ENCODE results near the gene CLCN1.
"Not testable (repeated sequence)": the region's sequence is repeated elsewhere in the genome, so short reads cannot be mapped to it uniquely, and the experiment has no call there.

CLCN1 gene

DNA sequence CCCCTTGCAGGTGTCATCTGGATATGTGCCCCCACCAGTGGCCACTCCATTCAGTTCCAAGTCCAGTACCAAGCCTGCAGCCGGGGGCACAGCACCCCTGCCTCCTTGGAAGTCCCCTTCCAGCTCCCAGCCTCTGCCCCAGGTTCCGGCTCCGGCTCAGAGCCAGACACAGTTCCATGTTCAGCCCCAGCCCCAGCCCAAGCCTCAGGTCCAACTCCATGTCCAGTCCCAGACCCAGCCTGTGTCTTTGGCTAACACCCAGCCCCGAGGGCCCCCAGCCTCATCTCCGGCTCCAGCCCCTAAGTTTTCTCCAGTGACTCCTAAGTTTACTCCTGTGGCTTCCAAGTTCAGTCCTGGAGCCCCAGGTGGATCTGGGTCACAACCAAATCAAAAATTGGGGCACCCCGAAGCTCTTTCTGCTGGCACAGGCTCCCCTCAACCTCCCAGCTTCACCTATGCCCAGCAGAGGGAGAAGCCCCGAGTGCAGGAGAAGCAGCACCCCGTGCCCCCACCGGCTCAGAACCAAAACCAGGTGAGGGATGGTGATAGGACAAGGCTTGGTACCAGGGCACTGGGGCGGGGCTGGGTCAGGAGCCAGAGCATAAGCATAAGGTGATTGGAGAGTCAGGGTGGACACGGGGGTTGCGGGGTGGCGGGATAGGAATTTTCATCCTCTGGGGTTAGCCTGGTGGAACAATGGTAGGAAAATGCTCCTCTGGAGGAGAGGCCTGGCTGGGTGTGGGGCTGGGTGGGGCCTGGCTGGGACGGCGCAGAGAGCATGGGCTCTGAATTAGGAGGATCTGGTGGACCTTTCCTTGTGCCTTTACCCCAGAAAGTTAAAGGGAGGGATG, 67.1 kb downstream of the CLCN1 start:
- in situ Hi-C loops (cut with HindIII; ENCODE audit: low sequenced_read_pairs): no loop called here

DNA sequence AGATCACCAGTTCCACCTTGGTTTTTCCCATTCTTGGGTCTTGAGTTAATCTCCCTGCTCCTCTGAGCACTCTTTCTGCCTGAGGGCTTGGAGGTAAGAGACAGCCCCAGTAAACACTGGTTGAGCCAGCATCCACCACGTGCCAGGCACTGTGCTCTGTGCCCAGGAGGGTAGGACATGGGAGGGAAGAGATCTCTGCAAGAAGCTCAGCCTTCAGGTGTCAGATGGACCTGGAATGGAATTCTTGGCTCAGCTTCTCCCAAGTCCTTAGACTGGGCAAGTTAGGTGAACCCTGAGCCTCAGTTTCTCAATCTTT, 67.7 kb downstream of the CLCN1 start:
- in situ Hi-C loops (cut with HindIII; ENCODE audit: low sequenced_read_pairs): no loop called here

DNA sequence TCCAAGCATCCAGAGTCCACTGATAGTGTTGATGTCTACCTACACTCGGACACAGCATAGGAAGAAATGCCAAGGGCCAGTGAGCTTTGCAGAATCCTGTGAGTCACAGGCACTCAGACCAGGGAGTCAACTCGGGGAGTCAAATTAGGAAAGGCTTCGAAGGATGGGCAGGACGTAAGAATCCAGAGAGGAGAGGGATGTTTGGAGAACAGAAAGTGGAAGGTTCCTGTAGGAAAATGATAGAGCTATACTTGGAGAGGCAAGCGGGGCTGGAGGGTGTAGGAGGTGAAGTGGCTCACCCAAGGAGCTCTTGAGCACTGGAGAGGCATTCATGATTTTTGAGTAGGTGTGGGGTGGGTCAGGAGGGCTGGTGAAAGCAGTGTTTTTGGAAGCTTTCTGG, 68.2 kb downstream of the CLCN1 start:
- in situ Hi-C loops (cut with HindIII; ENCODE audit: low sequenced_read_pairs): no loop called here

DNA sequence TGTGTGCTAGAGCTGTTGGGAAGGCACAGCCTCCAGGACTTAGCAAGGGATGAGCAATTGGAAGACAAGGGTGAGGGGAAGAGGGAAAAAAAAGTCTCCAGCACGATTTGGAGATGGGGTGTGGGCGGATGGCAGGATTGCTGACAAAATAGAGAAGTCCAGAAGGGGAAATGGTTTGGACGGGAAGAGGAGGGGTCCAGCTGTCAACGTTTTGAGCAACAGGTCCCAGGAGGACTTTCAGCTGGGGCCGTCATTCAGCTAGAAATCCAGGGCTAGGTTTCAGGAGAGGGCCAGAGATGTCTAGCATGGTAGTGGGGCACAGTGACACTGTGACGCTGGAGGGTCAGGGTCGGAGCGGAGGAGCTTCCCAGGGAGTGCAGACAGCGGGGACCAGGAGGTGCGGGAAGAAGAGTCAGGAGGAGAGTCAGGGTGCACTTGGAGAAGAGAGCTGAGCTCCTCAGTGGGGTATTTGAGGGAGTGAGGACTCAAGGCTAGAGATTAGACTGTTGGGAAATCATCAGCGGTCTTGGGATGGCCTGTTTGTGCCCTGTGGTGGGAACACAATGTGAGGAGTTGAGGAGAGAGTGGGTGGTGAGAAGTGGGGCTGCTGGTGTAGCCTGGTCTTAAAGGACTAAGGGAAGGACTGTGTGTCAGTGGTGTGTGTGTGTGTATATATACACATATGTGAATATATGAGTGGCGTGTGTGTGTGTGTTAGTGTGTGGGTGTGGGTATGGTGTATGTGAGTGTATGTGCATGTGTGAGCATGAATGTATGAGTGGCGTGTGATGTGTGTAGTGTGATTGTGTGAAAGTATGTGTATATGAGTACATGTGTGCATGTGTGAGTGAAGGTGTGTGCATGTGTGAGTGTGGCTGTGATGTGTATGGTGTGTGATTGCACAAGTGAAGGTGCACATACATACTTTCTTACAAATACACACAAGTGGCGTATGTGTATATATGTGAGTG, 69.0 kb downstream of the CLCN1 start:
- in situ Hi-C loops (cut with HindIII; ENCODE audit: low sequenced_read_pairs): loop anchor here (5.0 kb wide), 1 partner anchor 63 kb away; no protein-coding TSS in a partner anchor

DNA sequence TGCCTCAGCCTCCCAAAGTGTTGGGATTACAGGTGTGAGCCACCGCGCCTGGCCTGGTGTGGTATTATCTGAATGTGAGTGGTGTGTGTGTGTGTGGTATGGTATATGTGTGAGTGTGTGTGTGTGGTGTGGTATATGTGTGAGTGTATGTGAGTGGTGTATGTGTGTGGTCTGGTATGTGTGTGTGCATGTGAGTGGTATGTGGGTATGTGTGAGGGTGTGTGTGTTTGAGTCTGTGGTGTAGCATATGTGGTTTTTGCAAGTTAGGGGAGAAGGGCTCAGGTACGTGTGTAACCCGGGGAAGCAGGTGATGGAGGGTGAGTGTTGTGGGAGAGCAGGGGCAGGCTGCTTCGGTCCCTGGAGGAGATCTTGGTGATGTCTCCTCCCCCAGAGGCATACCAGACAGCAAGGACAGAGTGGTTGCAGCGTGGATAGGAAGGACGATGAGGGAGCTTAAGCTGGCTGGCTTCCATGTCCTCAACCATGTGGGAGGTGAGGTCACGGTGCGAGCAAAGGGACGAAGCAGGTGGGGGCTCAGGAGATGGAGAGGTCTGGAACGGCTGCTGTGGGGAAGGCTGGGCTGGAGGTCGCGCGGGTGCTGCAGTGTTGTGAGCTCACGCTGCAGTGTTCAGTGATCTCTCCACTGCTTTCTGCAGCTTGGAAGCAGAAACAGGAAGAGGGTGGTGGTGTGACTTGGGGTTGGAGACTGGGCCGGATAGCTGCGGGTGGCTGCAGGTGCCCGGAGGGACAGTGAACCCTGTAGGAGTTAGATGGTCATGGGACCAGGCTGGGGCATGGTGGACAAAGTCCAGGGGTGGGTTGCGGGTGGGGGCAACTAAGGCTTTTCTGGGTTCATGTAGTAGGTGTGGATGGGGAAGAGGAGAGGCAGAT, 70.2 kb downstream of the CLCN1 start:
- in situ Hi-C loops (cut with HindIII; ENCODE audit: low sequenced_read_pairs): loop anchor here (5.0 kb wide), 1 partner anchor 64 kb away; no protein-coding TSS in a partner anchor

DNA sequence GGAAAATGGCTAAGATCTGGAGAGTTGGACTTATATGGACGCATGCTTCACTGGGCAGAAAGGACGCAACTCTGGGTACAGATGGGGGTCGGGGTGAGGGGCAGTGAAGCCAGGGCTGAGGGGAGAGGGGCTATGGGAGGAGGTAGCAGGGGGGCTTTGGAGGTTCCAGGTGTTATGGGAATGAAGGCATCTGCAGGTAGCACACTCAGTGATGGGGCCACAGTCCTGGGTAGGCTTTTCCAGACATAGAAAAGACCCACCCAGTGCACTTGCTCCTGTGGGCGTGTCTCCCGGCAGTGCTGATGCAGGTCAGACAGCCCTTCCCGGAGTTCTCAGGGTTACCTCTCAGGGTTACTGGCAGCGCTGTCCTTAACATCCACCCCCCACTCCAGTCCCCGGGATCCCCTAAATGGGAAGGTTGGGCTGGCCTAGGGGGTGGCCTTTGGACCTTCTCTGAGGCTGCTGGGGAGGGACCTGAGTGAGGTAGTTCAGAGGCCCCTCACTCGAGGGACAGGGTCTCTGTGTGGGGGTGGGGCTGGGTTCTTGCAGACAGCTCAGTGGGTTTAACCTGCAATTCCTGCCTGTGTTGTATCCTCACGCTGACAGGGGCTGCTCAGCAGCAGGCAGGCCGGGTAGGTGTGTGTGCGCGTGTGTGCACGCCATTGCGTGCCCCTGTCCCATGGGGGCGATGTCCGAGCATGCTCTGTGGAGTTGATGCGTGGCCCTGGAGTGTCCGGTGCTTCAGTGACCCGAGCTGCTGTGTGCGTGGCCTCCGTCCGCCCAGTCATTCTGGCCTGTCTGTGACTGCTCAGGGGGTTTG, 71.5 kb downstream of the CLCN1 start:
- in situ Hi-C loops (cut with HindIII; ENCODE audit: low sequenced_read_pairs): loop anchor here (5.0 kb wide), 1 partner anchor 65 kb away; no protein-coding TSS in a partner anchor

DNA sequence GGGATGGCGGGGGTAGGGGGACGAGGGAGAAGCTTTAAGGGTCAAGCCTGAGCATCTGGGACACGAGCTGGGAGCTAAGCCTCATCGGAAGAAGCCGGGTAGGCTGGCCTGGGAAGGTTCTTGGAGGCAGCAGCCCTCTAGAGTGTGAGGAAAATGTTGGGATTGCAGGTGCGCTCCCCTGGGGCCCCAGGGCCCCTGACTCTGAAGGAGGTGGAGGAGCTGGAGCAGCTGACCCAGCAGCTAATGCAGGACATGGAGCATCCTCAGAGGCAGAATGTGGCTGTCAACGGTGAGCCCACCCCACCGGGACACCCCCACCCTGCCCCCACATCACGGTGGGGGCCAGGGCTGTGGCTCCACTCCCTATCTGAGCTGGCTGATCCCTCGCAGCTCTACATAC, 72.1 kb downstream of the CLCN1 start:
- in situ Hi-C loops (cut with HindIII; ENCODE audit: low sequenced_read_pairs): loop anchor here (5.0 kb wide), 1 partner anchor 66 kb away; no protein-coding TSS in a partner anchor

DNA sequence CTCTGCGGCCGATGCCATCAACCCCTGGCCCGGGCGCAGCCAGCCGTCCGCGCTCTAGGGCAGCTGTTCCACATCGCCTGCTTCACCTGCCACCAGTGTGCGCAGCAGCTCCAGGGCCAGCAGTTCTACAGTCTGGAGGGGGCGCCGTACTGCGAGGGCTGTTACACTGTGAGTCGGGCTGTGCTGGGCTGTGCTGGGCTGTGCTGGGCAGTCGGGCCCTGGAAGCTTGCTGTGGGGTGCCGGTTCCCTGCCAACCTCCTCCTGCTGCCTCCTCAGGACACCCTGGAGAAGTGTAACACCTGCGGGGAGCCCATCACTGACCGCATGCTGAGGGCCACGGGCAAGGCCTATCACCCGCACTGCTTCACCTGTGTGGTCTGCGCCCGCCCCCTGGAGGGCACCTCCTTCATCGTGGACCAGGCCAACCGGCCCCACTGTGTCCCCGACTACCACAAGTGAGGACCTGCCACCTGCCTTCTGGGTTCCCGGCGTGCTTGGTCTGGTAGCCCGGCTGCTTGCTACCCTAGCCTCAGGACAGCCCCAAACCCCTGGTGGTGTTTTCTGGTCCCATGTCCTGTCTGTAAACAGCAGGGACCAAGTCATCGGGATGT, 72.7 kb downstream of the CLCN1 start:
- in situ Hi-C loops (cut with HindIII; ENCODE audit: low sequenced_read_pairs): loop anchor here (5.0 kb wide), 1 partner anchor 66 kb away; no protein-coding TSS in a partner anchor

DNA sequence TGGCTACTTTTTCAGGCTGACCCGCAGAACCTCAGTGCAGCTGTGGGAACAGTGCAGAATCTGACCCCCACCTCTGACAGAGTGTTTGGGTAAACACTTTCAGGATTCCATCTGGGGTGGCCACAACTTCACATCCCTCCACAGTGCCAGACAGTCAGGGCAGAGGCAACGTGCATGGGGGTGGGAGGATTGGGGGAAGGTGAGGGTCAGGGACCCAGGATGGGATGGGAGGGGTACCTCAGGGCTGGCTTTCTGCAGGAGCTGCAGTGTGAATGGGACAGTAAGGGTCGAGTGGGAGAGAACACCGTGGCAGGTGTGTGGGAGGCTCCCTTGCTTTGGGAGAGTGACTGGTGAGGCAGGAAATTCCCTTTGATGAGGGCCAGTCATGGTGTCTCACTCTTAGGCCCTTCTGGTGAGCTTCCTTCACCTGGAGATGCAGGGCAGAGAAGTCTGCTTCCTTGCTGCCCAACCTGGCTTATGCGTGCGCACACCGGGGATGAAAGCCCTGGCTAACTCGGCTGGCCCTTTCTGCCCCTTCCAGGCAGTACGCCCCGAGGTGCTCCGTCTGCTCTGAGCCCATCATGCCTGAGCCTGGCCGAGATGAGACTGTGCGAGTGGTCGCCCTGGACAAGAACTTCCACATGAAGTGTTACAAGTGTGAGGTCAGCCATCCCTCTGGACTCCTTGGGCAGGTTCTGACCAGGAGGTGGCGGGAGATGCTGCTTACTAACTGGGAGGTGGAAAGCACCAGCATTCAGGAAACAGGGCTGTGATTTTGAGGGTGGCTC, 73.6 kb downstream of the CLCN1 start:
- in situ Hi-C loops (cut with HindIII; ENCODE audit: low sequenced_read_pairs): loop anchor here (5.0 kb wide), 1 partner anchor 67 kb away; no protein-coding TSS in a partner anchor

DNA sequence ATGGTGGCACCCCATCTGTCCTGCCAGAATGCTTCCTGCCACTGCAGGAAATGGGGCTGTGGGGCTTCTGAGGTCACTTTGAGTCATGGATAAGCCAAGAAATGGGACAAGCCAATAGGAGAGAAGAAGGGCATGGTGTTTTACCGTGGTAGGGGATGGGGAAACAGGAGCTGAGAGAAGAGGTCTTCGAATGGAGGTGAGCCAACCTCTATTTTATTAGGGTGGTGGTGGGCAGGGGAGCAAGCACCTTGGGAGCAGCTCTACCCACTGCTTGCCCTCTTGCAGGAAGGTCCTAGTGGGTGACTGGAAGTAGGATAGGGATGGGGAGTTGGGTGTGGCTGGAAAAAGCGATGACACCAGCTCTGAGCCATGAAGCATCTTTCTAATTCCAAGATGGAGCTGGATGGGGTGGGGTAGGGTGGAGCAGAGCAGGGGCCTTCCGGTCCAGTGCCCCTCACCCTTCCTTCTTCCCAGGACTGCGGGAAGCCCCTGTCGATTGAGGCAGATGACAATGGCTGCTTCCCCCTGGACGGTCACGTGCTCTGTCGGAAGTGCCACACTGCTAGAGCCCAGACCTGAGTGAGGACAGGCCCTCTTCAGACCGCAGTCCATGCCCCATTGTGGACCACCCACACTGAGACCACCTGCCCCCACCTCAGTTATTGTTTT, 74.3 kb downstream of the CLCN1 start:
- in situ Hi-C loops (cut with HindIII; ENCODE audit: low sequenced_read_pairs): no loop called here

DNA sequence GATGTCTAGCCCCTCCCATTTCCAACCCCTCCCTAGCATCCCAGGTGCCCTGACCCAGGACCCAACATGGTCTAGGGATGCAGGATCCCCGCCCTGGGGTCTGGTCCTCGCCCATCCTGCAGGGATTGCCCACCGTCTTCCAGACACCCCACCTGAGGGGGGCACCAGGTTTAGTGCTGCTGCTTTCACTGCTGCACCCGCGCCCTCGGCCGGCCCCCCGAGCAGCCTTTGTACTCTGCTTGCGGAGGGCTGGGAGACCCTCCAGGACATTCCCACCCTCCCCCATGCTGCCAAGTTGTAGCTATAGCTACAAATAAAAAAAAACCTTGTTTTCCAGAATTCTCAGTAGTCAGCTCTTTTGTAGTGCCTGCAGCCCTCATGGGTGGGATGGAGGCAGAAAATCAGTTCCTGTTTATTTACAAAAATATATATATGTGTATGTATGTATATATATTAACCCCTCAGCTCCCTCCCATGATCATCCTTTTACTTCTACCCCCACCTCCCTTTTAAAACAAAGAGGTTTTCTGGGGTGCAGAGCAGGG, 74.9 kb downstream of the CLCN1 start:
- in situ Hi-C loops (cut with HindIII; ENCODE audit: low sequenced_read_pairs): no loop called here

DNA sequence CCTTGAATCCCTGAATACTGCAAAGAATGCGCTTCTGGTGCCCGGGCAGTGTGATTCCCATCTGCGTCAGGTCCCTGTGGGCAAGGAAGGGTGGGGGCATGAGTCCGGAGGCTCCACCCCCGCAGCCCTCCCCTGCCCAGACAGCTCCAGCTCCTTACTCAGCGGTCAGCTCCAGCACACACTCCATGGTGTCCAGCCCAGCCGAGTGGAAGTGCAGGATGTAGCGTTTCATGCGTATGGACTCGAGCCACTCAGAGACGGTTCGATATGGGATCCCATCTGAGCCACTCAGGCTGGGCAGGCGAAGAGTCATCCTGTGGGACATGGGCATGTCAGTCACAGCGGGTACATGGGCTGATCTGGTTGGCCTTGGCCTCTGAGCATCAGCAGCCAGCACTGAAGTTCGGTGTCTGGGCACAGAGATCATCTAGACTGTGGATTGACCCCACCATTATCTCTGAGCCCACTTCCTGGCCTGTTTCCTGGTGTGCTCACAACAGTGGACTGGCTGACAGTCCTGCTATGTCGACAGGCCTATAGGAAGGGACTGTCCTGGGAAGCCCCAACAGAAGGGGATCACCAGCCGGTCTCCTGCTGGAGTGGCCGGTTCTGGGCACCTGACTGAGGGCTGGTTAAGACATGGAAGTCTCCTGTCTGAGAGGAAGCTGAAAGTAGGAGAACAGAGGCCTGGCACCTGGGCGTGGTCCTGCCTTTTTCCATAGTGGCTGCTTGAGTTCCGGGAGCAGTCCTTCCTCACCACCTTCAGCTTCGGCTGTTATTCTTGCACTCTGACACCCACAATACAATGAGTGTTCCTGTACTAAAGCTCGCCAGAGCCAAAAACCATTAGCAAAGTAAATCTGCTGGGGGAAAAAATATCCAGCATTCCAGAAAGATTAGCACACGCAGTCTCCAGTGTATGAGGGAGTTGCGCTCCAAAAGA, 75.8 kb downstream of the CLCN1 start:
- in situ Hi-C loops (cut with HindIII; ENCODE audit: low sequenced_read_pairs): no loop called here

DNA sequence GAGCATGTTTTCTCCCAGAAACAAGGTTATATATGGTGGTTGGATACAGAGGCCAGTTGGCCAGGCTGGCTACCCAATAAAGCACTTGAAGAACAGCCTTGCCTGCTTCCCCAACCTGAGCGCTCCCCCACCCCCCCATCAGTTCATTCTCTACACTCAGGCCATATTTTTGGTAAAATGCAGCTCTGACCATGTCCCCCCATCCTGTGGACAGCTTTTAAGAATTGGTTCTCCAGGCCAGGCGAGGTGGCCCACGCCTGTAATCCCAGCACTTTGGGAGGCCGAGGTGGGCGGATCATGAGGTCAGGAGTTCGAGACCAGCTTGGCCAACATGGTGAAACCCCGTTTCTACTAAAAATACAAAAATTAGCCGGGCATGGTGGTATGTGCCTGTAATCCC, 76.5 kb downstream of the CLCN1 start:
- in situ Hi-C loops (cut with HindIII; ENCODE audit: low sequenced_read_pairs): not testable (repeated sequence)

DNA sequence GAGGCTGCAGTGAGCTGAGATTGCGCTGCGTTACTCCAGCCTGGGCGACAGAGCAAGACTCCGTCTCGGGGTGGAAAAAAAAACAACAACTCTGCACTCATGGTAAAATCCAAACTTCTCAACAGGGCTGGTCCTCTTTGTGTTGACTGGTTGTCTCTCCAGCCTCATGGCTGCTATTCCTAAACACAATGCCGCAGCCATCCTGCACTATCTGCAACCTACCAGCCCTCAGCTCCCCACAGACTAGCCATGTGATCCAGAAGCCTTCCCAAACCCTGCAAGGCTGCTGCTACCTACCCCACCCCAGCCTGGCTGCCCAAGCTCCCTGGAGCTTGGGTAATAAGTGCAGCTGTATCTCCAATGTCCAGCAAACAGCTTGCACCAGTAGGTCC, 77.0 kb downstream of the CLCN1 start:
- in situ Hi-C loops (cut with HindIII; ENCODE audit: low sequenced_read_pairs): no loop called here

DNA sequence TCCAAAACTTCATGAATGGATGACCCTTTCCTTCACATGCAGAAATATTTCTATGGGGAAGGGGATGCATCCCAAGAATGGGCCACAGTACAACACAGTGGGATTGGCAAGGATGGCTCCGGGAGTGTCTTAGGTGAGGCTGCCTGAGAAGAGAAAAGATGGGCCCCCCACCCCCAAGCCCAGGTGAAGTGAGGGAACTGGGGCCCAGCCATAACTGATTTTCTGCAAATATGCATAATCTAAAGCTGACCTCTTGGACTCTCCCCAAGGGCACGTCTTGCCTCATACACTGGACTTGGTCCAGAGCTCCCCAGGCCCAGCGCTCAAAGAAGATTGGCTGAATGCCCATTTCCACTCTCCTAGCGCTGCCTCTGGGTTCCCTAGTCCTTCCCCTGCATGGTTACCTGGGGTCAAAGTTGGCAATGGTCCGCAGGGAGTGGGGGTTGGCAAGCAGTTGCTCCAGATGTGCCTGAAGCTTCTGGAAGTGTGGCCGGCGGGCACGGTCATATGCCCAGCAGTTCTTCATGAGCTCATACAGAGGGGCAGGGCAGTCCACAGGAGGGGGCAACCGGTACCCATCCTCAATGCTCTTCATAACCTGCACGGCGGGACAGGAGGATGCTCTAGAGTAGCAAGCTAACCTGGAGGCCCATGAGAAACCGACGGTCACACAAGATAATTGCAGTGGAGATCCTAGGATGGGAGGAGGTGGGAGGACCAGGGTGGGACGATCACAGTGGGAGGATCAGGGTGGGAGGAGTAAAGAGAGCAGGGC, 77.5 kb downstream of the CLCN1 start:
- in situ Hi-C loops (cut with HindIII; ENCODE audit: low sequenced_read_pairs): no loop called here

DNA sequence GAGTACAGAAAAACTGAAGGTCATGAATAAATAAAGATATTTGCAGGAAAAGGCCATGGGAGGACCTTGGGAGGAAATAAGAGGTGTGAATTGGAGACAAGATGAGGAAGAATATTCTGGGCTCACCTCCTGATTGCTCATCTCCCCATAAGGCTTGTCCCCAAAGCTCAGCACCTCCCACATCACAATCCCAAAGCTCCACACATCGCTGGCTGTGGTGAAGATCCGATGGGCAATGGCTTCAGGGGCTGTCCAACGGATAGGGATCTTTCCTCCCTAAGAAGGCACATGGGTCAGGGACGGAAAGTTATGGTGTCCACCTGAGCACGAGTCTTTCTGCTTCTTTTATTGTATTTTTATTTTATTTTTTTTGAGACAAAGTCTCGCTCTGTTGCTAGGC, 78.2 kb downstream of the CLCN1 start:
- in situ Hi-C loops (cut with HindIII; ENCODE audit: low sequenced_read_pairs): no loop called here
